Heart right ventricle (tissue), 16 donors: ENCODE data around the gene TMEM164. TPM values are rescaled to one million over a fixed set of nuclear protein-coding genes. Genes with fewer than 3 reads are reported as not detected.

ENCODE experiments used
- ATAC-seq, 8 donors: fragments of 200-7000 bp; cut with Tn5 transposase; one replicate each; pipeline ENCODE4 v1.9.1; 2020; ENCODE audit warnings: mild to moderate bottlenecking in 8 of 8, moderate library complexity in 8 of 8, moderate number of reproducible peaks in 1 of 8
- DNase-seq, 2 donors: peaks; one replicate each; pipeline ENCODE4 v3.0.0-alpha.2; 2020
- H3K27ac ChIP-seq, 10 donors: fragments of 200-600 bp; sonication (generic) in 2 of 10; one replicate each; pipeline versions ENCODE4 v1.5.0 to v1.8.0; 2020 to 2022; ENCODE audit warnings: mild to moderate bottlenecking in 3 of 10
- H3K27me3 ChIP-seq, 7 donors: fragments of 200-600 bp; one replicate each; pipeline ENCODE4 v1.8.0; 2021 to 2022; ENCODE audit warnings: mild to moderate bottlenecking in 2 of 7
- H3K36me3 ChIP-seq, 9 donors: fragments of 200-600 bp; sonication (generic) in 1 of 9; one replicate each; pipeline versions ENCODE4 v1.5.0 to v1.8.0; 2020 to 2022; ENCODE audit warnings: mild to moderate bottlenecking in 2 of 9
- H3K4me1 ChIP-seq, 9 donors: fragments of 200-600 bp; sonication (generic) in 1 of 9; one replicate each; pipeline versions ENCODE4 v1.5.0 to v1.8.0; 2020 to 2022; ENCODE audit warnings: mild to moderate bottlenecking in 4 of 9
- H3K4me3 ChIP-seq, 10 donors: fragments of 200-600 bp; sonication (generic) in 2 of 10; one replicate each; pipeline versions ENCODE4 v1.5.0 to v1.8.0; 2020 to 2022; ENCODE audit warnings: mild to moderate bottlenecking in 7 of 10, moderate library complexity in 2 of 10
- H3K9me3 ChIP-seq, 11 donors: fragments of 200-600 bp in 10 of 11; sonication (generic) in 2 of 11; one replicate each; pipeline versions ENCODE4 v1.5.0 to v1.8.0; 2013 to 2022; ENCODE audit warnings: mild to moderate bottlenecking in 2 of 11, control low read depth in 1 of 11, moderate library complexity in 1 of 11
- CTCF ChIP-seq, 9 donors: fragments of 200-600 bp; sonication (generic) in 2 of 9; IDR thresholded peaks; one replicate each; pipeline versions ENCODE4 v1.5.0 to v1.8.0; 2021 to 2022; ENCODE audit warnings: antibody characterized with exemption in 9 of 9, mild to moderate bottlenecking in 5 of 9, moderate library complexity in 1 of 9
- WGBS, 2 donors: extraction: QIAGEN DNeasy Blood & Tissue Kit; methylation state at CpG; one replicate each; pipeline ENCODE4 v1.1.7; 2013; ENCODE audit warnings: inconsistent platforms in 1 of 2; 5-methylcytosine and 5-hydroxymethylcytosine counted together
- intact Hi-C, 10 donors: fragments of 100-400 bp; cut with DNase I; formaldehyde crosslinking; loops; one replicate each; pipeline versions ENCODE4 v1.11.1 to v1.14.2; 2022
- polyA plus RNA-seq, 2 donors: library from polyadenylated mRNA; stranded (reverse); fragments of 200-250 nt; gene quantifications; one replicate each; pipeline ENCODE4 v1.2.3, GENCODE V29; 2013
- total RNA-seq, 10 donors: library from RNA; stranded (reverse); fragmentation: NEBNext Ultra II Directional in 3 of 10; extraction: Animal tissue kit (Norgen Biotek cat#: 25700) in 3 of 10; gene quantifications; one replicate each; pipeline versions ENCODE4 v1.2.1 to v1.2.4, GENCODE V29; 2021 to 2023
- donor health status: Arrhythmogenic right ventricular cardiomyopathy.
- donor health status: ischemic (EF 13 %, LVEDD 7.1; RV severe dilation, severe dysfunction).
- donor health status: healthy with polysubstance abuse.
- donor health status: DM: no; HTN: yes; CAD: no.
- donor health status: DM: no; HTN: no; CAD: no.
- donor health status: ischemic (EF 25% LVEDD 6.9; RV normal size, moderate dysfunction).
- donor health status: ischemic (EF 25% LVEDD 5.7; RV mildly dilated, moderate dysfunction).
- donor health status: healthy.
- donor health status: DM: yes; HTN: yes; CAD: no.
- donor health status: Ischemic cardiomyopathy.
- donor health status: ischemic (EF 35%, LVEDD 5.7; RV mildly dilated, moderate dysfunction).
- donor health status: nonischemic (EF 11% LVEDD 7.7; RV severe dilation, severe dysfunction).
- donor health status: DM: yes; HTN: yes; CAD: no.
- donor health status: PGD.
- donor health status: ischemic (EF 29% LVEDD 5.4; RV normal size, mild dysfunction).
- donor health status: nonischemic (EF 23%, LVEDD 6.1; RV moderate dilation, normal function).

The TMEM164 gene
- total and polyA plus RNA-seq, 12 donors = 9.7 to 60.6 (median 48.1) TPM

- 62 to 71% methylated on average over 2 of the region's 2 CpGs for WGBS, 2 donors
- TF ChIP-seq CTCF (IDR thresholded peaks at IDR 0.05) = no peak
- Histone ChIP-seq H3K27me3 (peaks cover 0 to 6% (median 0%) of the 10 kb centered on the region in 7 donors), H3K27ac (no peak overlapping the region), H3K9me3 (no peaks in the 10 kb centered on the region), H3K4me3 (no peak overlapping the region), H3K4me1 (no peaks in the 10 kb centered on the region), H3K36me3 (no peaks in the 10 kb centered on the region)
- ATAC-seq (no peak), DNase-seq (no peak)
- intact Hi-C loops = no loop called here
These were observed 116.6 kb downstream of the TMEM164 start for GRCh38 chrX:110119480-110119879.

- WGBS, 2 donors = 51 to 60% methylated on average over 2 of the region's 2 CpGs
- no peak for ATAC-seq
- Histone ChIP-seq H3K4me3 (no peak overlapping the region), H3K27ac (no peak overlapping the region), H3K9me3 (no peaks in the 10 kb centered on the region), H3K27me3 (peaks cover 0 to 6% (median 0%) of the 10 kb centered on the region in 7 donors), H3K4me1 (peaks cover 0 to 2% (median 0%) of the 10 kb centered on the region in 9 donors), H3K36me3 (no peaks in the 10 kb centered on the region)
- DNase-seq = no peak
- intact Hi-C loops = no loop called here
- no peak for TF ChIP-seq CTCF (IDR thresholded peaks at IDR 0.05)
These were observed 117.1 kb downstream of the TMEM164 start for GRCh38 chrX:110120025-110120424.

GRCh38 chrX:110123331-110123782 is 120.4 kb downstream of the TMEM164 start:
- ATAC-seq (no peak), DNase-seq (no peak)
- Histone ChIP-seq H3K36me3 (no peaks in the 10 kb centered on the region), H3K27me3 (peaks cover 0 to 16% (median 0%) of the 10 kb centered on the region in 7 donors), H3K27ac (no peak overlapping the region), H3K4me1 (peaks cover 0 to 15% (median 2%) of the 10 kb centered on the region in 9 donors), H3K9me3 (no peaks in the 10 kb centered on the region), H3K4me3 (no peak overlapping the region)
- 95 to 96% methylated on average over 3 of the region's 3 CpGs for WGBS, 2 donors
- intact Hi-C loops = no loop called here
- TF ChIP-seq CTCF (IDR thresholded peaks at IDR 0.05) = no peak

GRCh38 chrX:110125446-110126162 is 122.7 kb downstream of the TMEM164 start:
- Histone ChIP-seq H3K4me1 (peaks cover 0 to 15% (median 2%) of the 10 kb centered on the region in 9 donors), H3K27me3 (peaks cover 0 to 29% (median 0%) of the 10 kb centered on the region in 7 donors), H3K36me3 (no peaks in the 10 kb centered on the region), H3K9me3 (no peaks in the 10 kb centered on the region), H3K4me3 (no peak overlapping the region), H3K27ac (no peak overlapping the region)
- peak in 5 of 9 donors; percentile 6 to 39 (median 26) for TF ChIP-seq CTCF (IDR thresholded peaks at IDR 0.05)
- 44 to 63% methylated on average over 9 of the region's 9 CpGs for WGBS, 2 donors
- DNase-seq (no peak), ATAC-seq (peak in 5 of 8 donors; percentile 29 to 68 (median 62))
- intact Hi-C loops = no loop called here
